ENCODE data around the gene MAP4K4. TPM values are rescaled to one million over a fixed set of nuclear protein-coding genes. Genes with fewer than 3 reads are reported as not detected.

The MAP4K4 gene
- total and polyA plus RNA-seq, 2 of the 13 experiments (the other 11 are each of a cell fraction or from before 2014, with no cell fraction given), result 105 to 264 TPM

DNA sequence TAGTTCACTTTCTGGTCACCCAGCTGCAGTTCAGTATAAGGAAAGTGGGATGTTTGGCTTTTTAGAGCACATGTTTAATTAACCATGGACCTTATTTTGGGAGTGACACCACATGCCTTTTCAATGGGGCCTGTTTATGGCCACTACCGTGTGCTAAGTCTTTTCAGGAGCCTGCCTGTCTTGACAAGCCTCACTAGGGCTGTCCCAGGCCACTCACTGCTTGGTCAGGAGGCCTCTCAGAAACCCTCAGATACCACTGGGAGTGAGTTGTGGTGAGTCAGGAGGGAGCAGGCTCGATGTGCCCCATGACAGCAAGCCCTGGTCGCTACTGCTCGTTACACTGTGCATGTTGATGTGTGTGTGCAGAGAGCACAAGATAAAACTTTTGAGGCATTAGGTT lies 123.0 kb downstream of the MAP4K4 start:
- TF ChIP-seq, protein P1, sequence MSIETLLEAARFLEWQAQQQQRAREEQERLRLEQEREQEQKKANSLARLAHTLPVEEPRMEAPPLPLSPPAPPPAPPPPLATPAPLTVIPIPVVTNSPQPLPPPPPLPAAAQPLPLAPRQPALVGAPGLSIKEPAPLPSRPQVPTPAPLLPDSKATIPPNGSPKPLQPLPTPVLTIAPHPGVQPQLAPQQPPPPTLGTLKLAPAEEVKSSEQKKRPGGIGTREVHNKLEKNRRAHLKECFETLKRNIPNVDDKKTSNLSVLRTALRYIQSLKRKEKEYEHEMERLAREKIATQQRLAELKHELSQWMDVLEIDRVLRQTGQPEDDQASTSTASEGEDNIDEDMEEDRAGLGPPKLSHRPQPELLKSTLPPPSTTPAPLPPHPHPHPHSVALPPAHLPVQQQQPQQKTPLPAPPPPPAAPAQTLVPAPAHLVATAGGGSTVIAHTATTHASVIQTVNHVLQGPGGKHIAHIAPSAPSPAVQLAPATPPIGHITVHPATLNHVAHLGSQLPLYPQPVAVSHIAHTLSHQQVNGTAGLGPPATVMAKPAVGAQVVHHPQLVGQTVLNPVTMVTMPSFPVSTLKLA (IDR thresholded peaks at IDR 0.05), result peak; percentile 94
- TF ChIP-seq, protein P2, sequence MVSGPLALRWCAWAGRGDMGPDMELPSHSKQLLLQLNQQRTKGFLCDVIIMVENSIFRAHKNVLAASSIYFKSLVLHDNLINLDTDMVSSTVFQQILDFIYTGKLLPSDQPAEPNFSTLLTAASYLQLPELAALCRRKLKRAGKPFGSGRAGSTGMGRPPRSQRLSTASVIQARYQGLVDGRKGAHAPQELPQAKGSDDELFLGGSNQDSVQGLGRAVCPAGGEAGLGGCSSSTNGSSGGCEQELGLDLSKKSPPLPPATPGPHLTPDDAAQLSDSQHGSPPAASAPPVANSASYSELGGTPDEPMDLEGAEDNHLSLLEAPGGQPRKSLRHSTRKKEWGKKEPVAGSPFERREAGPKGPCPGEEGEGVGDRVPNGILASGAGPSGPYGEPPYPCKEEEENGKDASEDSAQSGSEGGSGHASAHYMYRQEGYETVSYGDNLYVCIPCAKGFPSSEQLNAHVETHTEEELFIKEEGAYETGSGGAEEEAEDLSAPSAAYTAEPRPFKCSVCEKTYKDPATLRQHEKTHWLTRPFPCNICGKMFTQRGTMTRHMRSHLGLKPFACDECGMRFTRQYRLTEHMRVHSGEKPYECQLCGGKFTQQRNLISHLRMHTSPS (CRISPR knock-in tag; IDR thresholded peaks at IDR 0.05; ENCODE audit: low read depth), result no peak
- TF ChIP-seq RBM22 (optimal IDR thresholded peaks at IDR 0.05; ENCODE audit: low read length), result peak; percentile 56
- H3K79me2 ChIP-seq (ENCODE audit: insufficient read depth, low read length), result peaks cover 97% of the 10 kb centered on the region
- WGBS (ENCODE audit: low lambda C conversion rate), result 90% methylated on average over 4 of the region's 4 CpGs
- no peak overlapping the region for H3K4me2 ChIP-seq (ENCODE audit: low read depth, low read length)
- intact Hi-C loops (cut with micrococcal nuclease; ENCODE audit: unreplicated experiment), result loop anchor here (2.0 to 10.0 kb wide), 2 partner anchors 48 to 476 kb away; no protein-coding TSS in a partner anchor
- peak overlapping the region; percentile 4 for H3K27ac ChIP-seq (ENCODE audit: extremely low read length, insufficient read depth, low read length)
- FAIRE-seq (no peak), ATAC-seq (peak; percentile 11; the same call in 2 of the 3 replicates), DNase-seq (ENCODE audit: low spot score) (no peak)
- H3K36me3 ChIP-seq (replicated peaks in 1 of 2; ENCODE audit: control insufficient read depth in 1 of 2, insufficient read depth in 2 of 2, low read length in 2 of 2), result peaks cover 6 to 12% of the 10 kb centered on the region in 2 experiments
- H4K20me1 ChIP-seq (ENCODE audit: insufficient read depth, low read length), result peaks cover 79% of the 10 kb centered on the region
- CTCF ChIA-PET (ENCODE audit: low intra/inter-chr PET ratio, low total read pairs), result no interaction called here
- H3K4me1 ChIP-seq (ENCODE audit: insufficient read depth, low read length), result peaks cover 77% of the 10 kb centered on the region
- H2AFZ ChIP-seq (ENCODE audit: low read length), result no peak overlapping the region
- BruUV-seq (replicated peaks), result no TSS peak
- in situ Hi-C loops (cut with HindIII; ENCODE audit: extremely low pct_ligation_motif_present, low pct_unique_long_range_greater_than_20kb), result no loop called here
- POLR2A ChIA-PET, result no interaction called here
- no peaks in the 10 kb centered on the region for H3K27me3 ChIP-seq (ENCODE audit: control insufficient read depth in 1 of 2, insufficient read depth in 2 of 2, low read length in 2 of 2)
- H3K9ac ChIP-seq (ENCODE audit: insufficient read depth, low read depth, low read length), result no peak overlapping the region
- no peak overlapping the region for H3K4me3 ChIP-seq (replicated peaks in 1 of 3; ENCODE audit: insufficient read depth in 1 of 3, low read depth in 2 of 3, low read length in 3 of 3)
- no peaks in the 10 kb centered on the region for H3K9me3 ChIP-seq (ENCODE audit: low read length)
